Osteocyte (in vitro differentiated cells): Measurements from ENCODE around the gene UBE2O. TPM values are rescaled to one million over a fixed set of nuclear protein-coding genes. Genes with fewer than 3 reads are reported as not detected.
A peak's percentile ranks its signal among the peaks of the same experiment; 100 is the strongest.
"Not testable (repeated sequence)": the region's sequence is repeated elsewhere in the genome, so short reads cannot be mapped to it uniquely, and the experiment has no call there.

Source experiments
- DNase-seq: peaks from one replicate; pipeline ENCODE4 v3.0.0; 2021; ENCODE audit warnings: mixed read lengths; ENCODE audit not compliant: unreplicated experiment; ENCODE audit errors: extremely low spot score
- H3K27ac Mint-ChIP-seq: one replicate; pipeline ENCODE4 v1.8.0; 2021; ENCODE audit warnings: mild to moderate bottlenecking, mixed read lengths; ENCODE audit not compliant: unreplicated experiment
- H3K27me3 Mint-ChIP-seq: one replicate; pipeline ENCODE4 v1.8.0; 2021; ENCODE audit warnings: mixed read lengths; ENCODE audit not compliant: unreplicated experiment
- H3K36me3 Mint-ChIP-seq: one replicate; pipeline ENCODE4 v1.8.0; 2021; ENCODE audit warnings: mixed read lengths; ENCODE audit not compliant: unreplicated experiment
- H3K4me1 Mint-ChIP-seq: one replicate; pipeline ENCODE4 v1.8.0; 2021; ENCODE audit warnings: mixed read lengths; ENCODE audit not compliant: unreplicated experiment
- H3K4me3 Mint-ChIP-seq: one replicate; pipeline ENCODE4 v1.8.0; 2021; ENCODE audit warnings: mild to moderate bottlenecking, moderate library complexity, mixed read lengths; ENCODE audit not compliant: unreplicated experiment
- H3K9me3 Mint-ChIP-seq: one replicate; pipeline ENCODE4 v1.8.0; 2021; ENCODE audit warnings: mixed read lengths; ENCODE audit not compliant: unreplicated experiment
- CTCF ChIP-seq: fragments of 200-600 bp; sonication (generic); IDR thresholded peaks from 2 replicates; pipeline ENCODE4 v1.5.0; 2021; ENCODE audit warnings: antibody characterized with exemption, mild to moderate bottlenecking, moderate library complexity
- total RNA-seq: library from RNA; stranded (reverse); gene quantifications from 2 replicates; pipeline ENCODE4 v1.2.1, GENCODE V29; 2021

The UBE2O gene
- total RNA-seq, 1 donor from 2014 or later, result 30.7 TPM

GRCh38 chr17:76353004-76353598 is 99.9 kb downstream of the UBE2O start:
- Mint-ChIP-seq H3K4me1 (peaks cover 29% of the 10 kb centered on the region), H3K36me3 (no peaks in the 10 kb centered on the region), H3K27ac (peak overlapping the region; percentile 88), H3K4me3 (peak overlapping the region; percentile 93), H3K27me3 (no peaks in the 10 kb centered on the region), H3K9me3 (no peaks in the 10 kb centered on the region)
- DNase-seq, result no peak
- no peak for TF ChIP-seq CTCF

DNA sequence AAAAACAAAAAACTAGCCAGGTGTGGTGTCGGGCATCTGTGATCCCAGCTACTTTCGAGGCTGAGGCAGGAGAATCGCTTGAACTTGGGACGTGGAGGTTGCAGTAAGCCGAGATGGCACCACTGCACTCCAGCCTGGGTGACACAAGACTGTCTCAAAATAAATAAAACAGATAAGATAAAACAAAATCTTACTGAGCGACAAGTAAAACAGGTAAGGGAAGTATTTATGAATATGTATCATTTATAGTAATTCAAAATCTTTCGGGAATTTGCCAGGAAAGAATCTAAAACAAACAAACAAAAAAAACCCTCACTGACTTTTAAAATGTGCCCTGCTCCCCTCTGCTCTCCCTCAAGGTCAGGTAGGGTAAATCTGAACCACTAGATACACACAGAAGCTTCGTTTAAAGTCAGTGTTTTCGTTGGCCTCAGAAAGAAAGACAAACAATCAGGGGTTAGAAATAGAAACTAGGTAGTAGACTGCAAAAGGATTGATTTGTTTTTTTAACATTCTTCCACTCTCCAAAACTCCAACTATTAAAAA is 101.4 kb downstream of the UBE2O start:
- Mint-ChIP-seq H3K27ac (peak overlapping the region; percentile 88), H3K4me3 (peak overlapping the region; percentile 93), H3K36me3 (peaks cover 10% of the 10 kb centered on the region), H3K27me3 (no peaks in the 10 kb centered on the region), H3K9me3 (no peaks in the 10 kb centered on the region), H3K4me1 (peaks cover 29% of the 10 kb centered on the region)
- DNase-seq, result no peak
- no peak for TF ChIP-seq CTCF

GRCh38 chr17:76350463-76350862 is 102.5 kb downstream of the UBE2O start:
- no peaks in the 10 kb centered on the region for H3K9me3 Mint-ChIP-seq
- peaks cover 19% of the 10 kb centered on the region for H3K36me3 Mint-ChIP-seq
- DNase-seq, result no peak
- H3K4me3 Mint-ChIP-seq, result no peak overlapping the region
- no peaks in the 10 kb centered on the region for H3K27me3 Mint-ChIP-seq
- H3K27ac Mint-ChIP-seq, result no peak overlapping the region
- no peak for TF ChIP-seq CTCF
- H3K4me1 Mint-ChIP-seq, result peaks cover 35% of the 10 kb centered on the region

DNA sequence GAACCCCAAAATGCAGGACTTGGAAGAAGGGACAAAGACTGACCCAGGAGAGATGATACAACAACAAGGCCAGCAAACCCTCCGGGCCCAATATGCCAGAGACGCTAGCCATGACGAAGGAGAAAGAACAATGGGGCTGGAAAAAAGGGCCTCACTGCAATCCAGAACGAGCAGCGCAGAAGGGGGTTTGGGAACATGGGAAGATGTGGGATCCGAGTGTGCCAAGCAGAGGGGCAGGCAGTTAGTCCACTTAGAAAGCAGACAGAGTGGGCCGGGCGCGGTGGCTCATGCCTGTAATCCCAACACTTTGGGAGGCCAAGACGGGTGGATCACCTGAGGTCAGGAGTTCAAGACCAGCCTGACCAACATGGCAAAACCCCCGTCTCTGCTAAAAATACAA is 106.0 kb downstream of the UBE2O start:
- H3K9me3 Mint-ChIP-seq, H3K27me3 Mint-ChIP-seq, H3K4me3 Mint-ChIP-seq, DNase-seq: not testable (repeated sequence)
- Mint-ChIP-seq H3K27ac (peak overlapping the region; percentile 23), H3K36me3 (peaks cover 31% of the 10 kb centered on the region), H3K4me1 (peaks cover 19% of the 10 kb centered on the region)

- H3K4me1 Mint-ChIP-seq, result peaks cover 10% of the 10 kb centered on the region
- H3K27me3 Mint-ChIP-seq, result no peaks in the 10 kb centered on the region
- H3K27ac Mint-ChIP-seq, result peak overlapping the region; percentile 89
- no peak for TF ChIP-seq CTCF
- peaks cover 38% of the 10 kb centered on the region for H3K36me3 Mint-ChIP-seq
- no peak overlapping the region for H3K4me3 Mint-ChIP-seq
- no peaks in the 10 kb centered on the region for H3K9me3 Mint-ChIP-seq
- DNase-seq, result no peak
Observed at GRCh38 chr17:76345377-76345974, 107.5 kb downstream of the UBE2O start.
